Gastrocnemius medialis (tissue), 4 donors: ENCODE data around the gene RPL22.

Experiments
- CTCF ChIP-seq, 5 experiments: fragments of 450-650 bp in 3 of 5; fragments of 200-600 bp in 2 of 5; sonication (generic) in 2 of 5; IDR thresholded peaks in 4 of 5; conservative IDR thresholded peaks in 1 of 5; 1 replicate in 4 of 5; 2 replicates in 1 of 5; pipeline ENCODE4 v1.5.1; 2016 to 2019; ENCODE audit warnings: antibody characterized with exemption in 5 of 5, mild to moderate bottlenecking in 3 of 5, moderate library complexity in 3 of 5
- POLR2A ChIP-seq, 2 donors: fragments of 450-650 bp; IDR thresholded peaks; one replicate each; pipeline ENCODE4 v1.6.1; 2017; ENCODE audit warnings: antibody characterized with exemption in 2 of 2, mild to moderate bottlenecking in 2 of 2, moderate library complexity in 2 of 2

GRCh38 chr1:6207075-6207885 is 7.9 kb upstream of the RPL22 start:
- TF ChIP-seq POLR2A (IDR thresholded peaks at IDR 0.05) (no peak), CTCF (IDR thresholded peaks at IDR 0.05 in 4 of 5, conservative IDR thresholded peaks at IDR 0.05 in 1 of 5) (no peak)
